ENCODE results near the gene PIP5K1B. TPM values are rescaled to one million over a fixed set of nuclear protein-coding genes. Genes with fewer than 3 reads are reported as not detected.

PIP5K1B gene
- total and polyA plus RNA-seq, 12 donors: 2.1 to 24.0 (median 9.7) TPM

DNA sequence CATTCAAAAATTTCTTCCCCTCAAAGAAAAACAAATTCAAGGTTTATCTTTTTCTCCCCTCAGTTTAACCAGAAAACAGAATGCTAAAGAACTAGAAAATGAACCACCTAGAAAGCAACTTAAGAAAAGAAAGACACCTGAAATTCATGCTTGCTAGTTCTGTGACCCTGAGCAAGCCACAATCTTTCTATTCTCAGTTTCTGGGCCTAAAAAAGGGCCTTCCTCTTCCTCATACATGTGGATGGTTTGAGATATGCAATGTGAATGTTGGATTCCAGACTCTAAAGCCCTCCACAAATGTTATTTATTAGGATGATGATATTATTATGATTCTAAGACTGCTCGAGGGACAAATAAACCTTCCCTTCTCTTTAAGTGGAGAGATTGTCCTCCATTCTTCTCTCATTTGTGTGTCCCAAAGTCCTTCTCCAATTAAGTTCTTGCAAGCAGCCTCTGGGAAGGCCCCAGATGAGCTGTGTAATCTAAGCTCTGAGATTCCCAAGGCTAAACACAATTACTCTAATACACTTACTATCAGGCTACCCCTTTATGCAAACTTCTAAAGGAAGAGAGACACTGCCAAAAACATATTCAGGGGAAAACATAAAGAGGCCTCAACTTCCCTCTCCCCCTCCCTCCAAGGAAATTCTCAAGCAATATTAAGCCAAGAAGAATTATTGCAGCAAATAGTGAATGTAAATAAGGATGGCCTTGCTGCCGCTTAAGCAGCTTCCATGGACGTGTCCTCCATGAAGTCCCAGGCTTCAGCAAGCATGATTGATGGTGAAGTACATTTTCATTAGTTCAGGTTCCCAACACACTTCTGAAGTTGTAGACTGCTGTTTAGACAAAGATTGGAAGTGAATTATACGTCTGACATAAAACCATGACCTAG, 228.6 kb downstream of the PIP5K1B start:
- no peaks in the 10 kb centered on the region for H3K27me3 ChIP-seq
- H3K27ac ChIP-seq: peak overlapping the region in 2 of 5 donors; percentile 16 to 41
- H3K4me1 ChIP-seq (replicated peaks in 1 of 2): peaks cover 0 to 13% of the 10 kb centered on the region in 2 donors
- 37 to 43% (median 39%) methylated on average over 4 of the region's 4 CpGs for WGBS, 4 donors
- H3K9me3 ChIP-seq (replicated peaks in 1 of 3): no peaks in the 10 kb centered on the region
- H3K4me3 ChIP-seq: no peak overlapping the region
- H3K36me3 ChIP-seq (replicated peaks in 1 of 2): no peaks in the 10 kb centered on the region
- no peak for DNase-seq
- intact Hi-C loops (cut with DNase I): loop anchor here (10.0 kb wide), 1 partner anchor 61 kb away; no protein-coding TSS in a partner anchor
- TF ChIP-seq POLR2A (IDR thresholded peaks at IDR 0.05): no peak
- TF ChIP-seq, protein P1, sequence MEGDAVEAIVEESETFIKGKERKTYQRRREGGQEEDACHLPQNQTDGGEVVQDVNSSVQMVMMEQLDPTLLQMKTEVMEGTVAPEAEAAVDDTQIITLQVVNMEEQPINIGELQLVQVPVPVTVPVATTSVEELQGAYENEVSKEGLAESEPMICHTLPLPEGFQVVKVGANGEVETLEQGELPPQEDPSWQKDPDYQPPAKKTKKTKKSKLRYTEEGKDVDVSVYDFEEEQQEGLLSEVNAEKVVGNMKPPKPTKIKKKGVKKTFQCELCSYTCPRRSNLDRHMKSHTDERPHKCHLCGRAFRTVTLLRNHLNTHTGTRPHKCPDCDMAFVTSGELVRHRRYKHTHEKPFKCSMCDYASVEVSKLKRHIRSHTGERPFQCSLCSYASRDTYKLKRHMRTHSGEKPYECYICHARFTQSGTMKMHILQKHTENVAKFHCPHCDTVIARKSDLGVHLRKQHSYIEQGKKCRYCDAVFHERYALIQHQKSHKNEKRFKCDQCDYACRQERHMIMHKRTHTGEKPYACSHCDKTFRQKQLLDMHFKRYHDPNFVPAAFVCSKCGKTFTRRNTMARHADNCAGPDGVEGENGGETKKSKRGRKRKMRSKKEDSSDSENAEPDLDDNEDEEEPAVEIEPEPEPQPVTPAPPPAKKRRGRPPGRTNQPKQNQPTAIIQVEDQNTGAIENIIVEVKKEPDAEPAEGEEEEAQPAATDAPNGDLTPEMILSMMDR (IDR thresholded peaks at IDR 0.05): no peak

DNA sequence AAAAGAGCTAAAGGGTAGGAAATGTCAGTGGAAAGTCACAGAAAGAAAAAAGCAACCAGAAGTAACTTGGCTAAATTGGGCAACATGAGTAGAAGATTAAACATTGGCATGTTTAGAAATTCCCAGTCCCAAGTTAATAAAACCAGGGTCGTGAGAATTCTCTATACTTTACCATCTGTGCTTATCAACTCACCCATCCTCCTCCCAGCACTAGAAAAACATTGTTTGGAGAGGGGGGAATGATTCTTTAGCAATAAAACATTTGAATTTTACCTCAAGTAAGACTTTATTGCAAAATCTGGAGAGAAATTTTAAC, 229.2 kb downstream of the PIP5K1B start:
- Histone ChIP-seq H3K36me3 (replicated peaks in 1 of 2) (no peaks in the 10 kb centered on the region), H3K9me3 (replicated peaks in 1 of 3) (no peaks in the 10 kb centered on the region), H3K4me3 (no peak overlapping the region), H3K4me1 (replicated peaks in 1 of 2) (peaks cover 0 to 13% of the 10 kb centered on the region in 2 donors), H3K27me3 (no peaks in the 10 kb centered on the region), H3K27ac (peak overlapping the region in 1 of 5 donors; percentile 16)
- TF ChIP-seq POLR2A (IDR thresholded peaks at IDR 0.05): no peak
- TF ChIP-seq, protein P1 (IDR thresholded peaks at IDR 0.05): no peak
- WGBS, 4 donors: 14 to 44% (median 22%) methylated on average over 1 of the region's 1 CpG
- intact Hi-C loops (cut with DNase I): loop anchor here (10.0 kb wide), 1 partner anchor 61 kb away; no protein-coding TSS in a partner anchor
- DNase-seq: no peak

DNA sequence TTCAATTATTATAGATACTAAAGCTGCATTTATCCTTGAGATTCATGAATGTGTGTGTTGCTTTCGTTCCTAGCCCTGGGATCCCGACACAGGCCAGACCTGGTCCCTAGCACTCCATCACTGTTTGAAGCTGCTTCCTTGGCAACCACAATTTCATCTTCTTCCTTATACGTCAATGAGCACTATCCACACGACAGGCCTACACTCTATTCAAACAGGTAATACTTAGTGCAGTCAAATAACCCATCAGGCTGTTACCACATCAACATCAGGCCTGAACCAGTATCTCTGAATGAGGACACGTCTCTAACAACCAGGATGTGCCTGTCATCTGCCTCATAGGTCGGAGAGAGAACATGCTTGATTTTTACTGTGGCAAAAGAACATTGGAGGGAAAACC, 235.5 kb downstream of the PIP5K1B start:
- no peaks in the 10 kb centered on the region for H3K27me3 ChIP-seq
- DNase-seq: no peak
- no peak overlapping the region for H3K4me3 ChIP-seq
- 83 to 98% (median 90%) methylated on average over 6 of the region's 6 CpGs for WGBS, 4 donors
- H3K4me1 ChIP-seq (replicated peaks in 1 of 2): no peaks in the 10 kb centered on the region
- intact Hi-C loops (cut with DNase I): no loop called here
- H3K36me3 ChIP-seq (replicated peaks in 1 of 2): no peaks in the 10 kb centered on the region
- H3K9me3 ChIP-seq (replicated peaks in 1 of 3): no peaks in the 10 kb centered on the region
- TF ChIP-seq, protein P1 (IDR thresholded peaks at IDR 0.05): no peak
- no peak for TF ChIP-seq POLR2A (IDR thresholded peaks at IDR 0.05)
- H3K27ac ChIP-seq: no peak overlapping the region

DNA sequence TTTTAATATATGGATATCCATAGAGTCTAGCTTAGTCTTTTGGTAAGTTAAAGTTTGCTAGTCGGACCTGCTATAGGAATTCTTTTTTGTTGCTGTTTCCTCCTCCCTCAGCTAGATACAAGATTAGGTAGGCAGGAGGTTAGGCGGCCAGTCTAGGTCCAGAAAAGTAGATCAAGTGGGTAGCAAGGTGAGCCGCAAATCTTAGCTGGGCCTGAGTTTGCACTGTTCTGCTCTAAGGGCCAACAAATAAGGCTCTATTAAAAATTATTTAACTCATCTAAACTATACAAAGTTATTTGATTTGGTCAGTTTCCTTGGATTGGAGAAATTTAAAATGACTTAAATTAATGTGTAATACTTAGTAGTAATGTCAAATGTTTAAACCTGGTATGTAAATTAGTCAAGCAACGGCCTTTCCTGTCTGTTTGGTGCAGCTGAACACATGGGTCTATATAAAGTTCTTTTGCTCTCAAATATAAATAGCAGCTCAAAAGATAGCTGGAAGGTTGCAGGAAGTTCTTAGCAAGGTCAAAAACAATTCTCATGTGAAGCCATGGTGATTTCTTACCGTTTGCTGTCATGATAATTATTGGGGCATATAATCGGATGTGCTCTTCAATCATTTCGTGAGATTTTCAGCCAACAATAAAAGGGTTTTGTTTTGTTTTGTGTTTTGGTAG, 236.9 kb downstream of the PIP5K1B start:
- H3K36me3 ChIP-seq (replicated peaks in 1 of 2): no peaks in the 10 kb centered on the region
- H3K4me3 ChIP-seq: no peak overlapping the region
- DNase-seq: no peak
- TF ChIP-seq, protein P1 (IDR thresholded peaks at IDR 0.05): no peak
- no peak for TF ChIP-seq POLR2A (IDR thresholded peaks at IDR 0.05)
- no peaks in the 10 kb centered on the region for H3K27me3 ChIP-seq
- WGBS, 4 donors: 70 to 77% (median 73%) methylated on average over 7 of the region's 7 CpGs
- H3K4me1 ChIP-seq (replicated peaks in 1 of 2): no peaks in the 10 kb centered on the region
- no peak overlapping the region for H3K27ac ChIP-seq
- H3K9me3 ChIP-seq (replicated peaks in 1 of 3): no peaks in the 10 kb centered on the region
- intact Hi-C loops (cut with DNase I): no loop called here
